ENCODE results near the gene P3H2. TPM values are rescaled to one million over a fixed set of nuclear protein-coding genes. Genes with fewer than 3 reads are reported as not detected.

Gene P3H2
- total RNA-seq, 2 donors from 2014 or later = 285 to 322 TPM

- no peak overlapping the region for H3K27ac ChIP-seq (ENCODE audit: low read depth, low read length)
- H3K27me3 ChIP-seq (ENCODE audit: control insufficient read depth, insufficient read depth, low read length, poor library complexity, severe bottlenecking) = no peaks in the 10 kb centered on the region
- H3K9ac ChIP-seq (ENCODE audit: extremely low read depth, low read length, poor library complexity, severe bottlenecking) = no peak overlapping the region
- H3K9me3 Mint-ChIP-seq = no peaks in the 10 kb centered on the region
- TF ChIP-seq CTCF (conservative IDR thresholded peaks at IDR 0.05) = no peak
- no peak overlapping the region for H3K27ac Mint-ChIP-seq
- H3K36me3 ChIP-seq (ENCODE audit: control insufficient read depth, insufficient read depth, low read length) = peaks cover 48% of the 10 kb centered on the region
- no peak for DNase-seq
- H3K27me3 Mint-ChIP-seq (ENCODE audit: insufficient read depth) = no peaks in the 10 kb centered on the region
- H3K4me3 Mint-ChIP-seq = no peak overlapping the region
- H3K4me3 ChIP-seq (ENCODE audit: low read length) = no peak overlapping the region
- H3K36me3 Mint-ChIP-seq (ENCODE audit: low read depth) = peaks cover 29% of the 10 kb centered on the region
- 93 to 100% methylated on average over 1 to 3 of the region's 3 CpGs for WGBS, 2 experiments (ENCODE audit: insufficient coverage in 1 of 2, insufficient read length in 1 of 2)
- no peaks in the 10 kb centered on the region for H3K9me3 ChIP-seq (ENCODE audit: control insufficient read depth, low read length)
- peaks cover 4% of the 10 kb centered on the region for H3K4me1 Mint-ChIP-seq
- no peaks in the 10 kb centered on the region for H3K4me1 ChIP-seq (ENCODE audit: control insufficient read depth, insufficient read depth, low read length)
Measured at GRCh38 chr3:190027116-190027515, 93.6 kb downstream of the P3H2 start.

GRCh38 chr3:190026154-190026553, 94.5 kb downstream of the P3H2 start:
- TF ChIP-seq CTCF (conservative IDR thresholded peaks at IDR 0.05) = no peak
- peaks cover 46% of the 10 kb centered on the region for H3K36me3 ChIP-seq (ENCODE audit: control insufficient read depth, insufficient read depth, low read length)
- no peak overlapping the region for H3K4me3 Mint-ChIP-seq
- H3K27ac ChIP-seq (ENCODE audit: low read depth, low read length) = no peak overlapping the region
- H3K4me3 ChIP-seq (ENCODE audit: low read length) = no peak overlapping the region
- H3K9me3 Mint-ChIP-seq = no peaks in the 10 kb centered on the region
- no peaks in the 10 kb centered on the region for H3K9me3 ChIP-seq (ENCODE audit: control insufficient read depth, low read length)
- peaks cover 4% of the 10 kb centered on the region for H3K4me1 Mint-ChIP-seq
- H3K4me1 ChIP-seq (ENCODE audit: control insufficient read depth, insufficient read depth, low read length) = no peaks in the 10 kb centered on the region
- no peak for DNase-seq
- no peak overlapping the region for H3K9ac ChIP-seq (ENCODE audit: extremely low read depth, low read length, poor library complexity, severe bottlenecking)
- no peaks in the 10 kb centered on the region for H3K27me3 ChIP-seq (ENCODE audit: control insufficient read depth, insufficient read depth, low read length, poor library complexity, severe bottlenecking)
- 94 to 97% methylated on average over 4 to 6 of the region's 6 CpGs for WGBS, 2 experiments (ENCODE audit: insufficient coverage in 1 of 2, insufficient read length in 1 of 2)
- peaks cover 25% of the 10 kb centered on the region for H3K36me3 Mint-ChIP-seq (ENCODE audit: low read depth)
- H3K27ac Mint-ChIP-seq = no peak overlapping the region
- H3K27me3 Mint-ChIP-seq (ENCODE audit: insufficient read depth) = no peaks in the 10 kb centered on the region

- Histone ChIP-seq H3K9me3 (ENCODE audit: control insufficient read depth, low read length) (no peaks in the 10 kb centered on the region), H3K27ac (ENCODE audit: low read depth, low read length) (no peak overlapping the region), H3K27me3 (ENCODE audit: control insufficient read depth, insufficient read depth, low read length, poor library complexity, severe bottlenecking) (no peaks in the 10 kb centered on the region), H3K4me3 (ENCODE audit: low read length) (no peak overlapping the region), H3K9ac (ENCODE audit: extremely low read depth, low read length, poor library complexity, severe bottlenecking) (no peak overlapping the region), H3K4me1 (ENCODE audit: control insufficient read depth, insufficient read depth, low read length) (peaks cover 5% of the 10 kb centered on the region), H3K36me3 (ENCODE audit: control insufficient read depth, insufficient read depth, low read length) (peaks cover 48% of the 10 kb centered on the region)
- Mint-ChIP-seq H3K4me1 (peaks cover 10% of the 10 kb centered on the region), H3K27me3 (ENCODE audit: insufficient read depth) (no peaks in the 10 kb centered on the region), H3K27ac (no peak overlapping the region), H3K36me3 (ENCODE audit: low read depth) (peaks cover 23% of the 10 kb centered on the region), H3K9me3 (no peaks in the 10 kb centered on the region), H3K4me3 (no peak overlapping the region)
- 90 to 94% methylated on average over 3 to 4 of the region's 4 CpGs for WGBS, 2 experiments (ENCODE audit: insufficient coverage in 1 of 2, insufficient read length in 1 of 2)
- no peak for DNase-seq
- no peak for TF ChIP-seq CTCF (conservative IDR thresholded peaks at IDR 0.05)
Measured at GRCh38 chr3:190024912-190025311, 95.8 kb downstream of the P3H2 start.

Measured in endodermal cell (in vitro differentiated cells).